GM12875 (cell line): ENCODE measurements around the gene SUCLG1.
"Not testable (repeated sequence)": the region's sequence is repeated elsewhere in the genome, so short reads cannot be mapped to it uniquely, and the experiment has no call there.

Experiments
- H3K4me3 ChIP-seq: one replicate; pipeline ENCODE4 v1.5.1; 2011; ENCODE audit warnings: low read depth, low read length, control low read depth
- TF ChIP-seq, protein P1 (sequence below): IDR thresholded peaks from 2 replicates; pipeline ENCODE4 v1.5.1; 2011; ENCODE audit warnings: low read depth, mild to moderate bottlenecking, control low read depth, inconsistent platforms, low read length, moderate library complexity, borderline replicate concordance; ENCODE audit not compliant: insufficient read depth

The SUCLG1 gene

DNA sequence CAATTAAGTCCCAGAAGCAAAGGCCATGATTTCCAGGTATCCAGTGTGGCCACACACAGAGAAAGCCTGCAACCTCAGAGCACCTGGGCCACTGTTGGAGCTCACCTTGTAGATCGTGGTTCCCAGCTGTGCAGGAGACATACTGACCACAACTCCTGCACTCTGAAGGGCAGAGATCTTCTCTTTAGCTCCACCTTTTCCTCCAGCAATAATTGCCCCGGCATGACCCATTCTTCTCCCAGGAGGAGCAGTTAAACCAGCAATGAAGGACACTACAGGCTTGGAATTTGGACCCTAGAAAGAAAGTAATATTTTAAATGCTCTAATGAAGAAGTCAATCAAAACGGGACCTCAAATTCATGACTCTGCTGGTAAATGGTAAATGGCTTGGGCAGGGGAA, 33.8 kb downstream of the SUCLG1 start:
- H3K4me3 ChIP-seq, result no peak overlapping the region
- TF ChIP-seq, protein P1, sequence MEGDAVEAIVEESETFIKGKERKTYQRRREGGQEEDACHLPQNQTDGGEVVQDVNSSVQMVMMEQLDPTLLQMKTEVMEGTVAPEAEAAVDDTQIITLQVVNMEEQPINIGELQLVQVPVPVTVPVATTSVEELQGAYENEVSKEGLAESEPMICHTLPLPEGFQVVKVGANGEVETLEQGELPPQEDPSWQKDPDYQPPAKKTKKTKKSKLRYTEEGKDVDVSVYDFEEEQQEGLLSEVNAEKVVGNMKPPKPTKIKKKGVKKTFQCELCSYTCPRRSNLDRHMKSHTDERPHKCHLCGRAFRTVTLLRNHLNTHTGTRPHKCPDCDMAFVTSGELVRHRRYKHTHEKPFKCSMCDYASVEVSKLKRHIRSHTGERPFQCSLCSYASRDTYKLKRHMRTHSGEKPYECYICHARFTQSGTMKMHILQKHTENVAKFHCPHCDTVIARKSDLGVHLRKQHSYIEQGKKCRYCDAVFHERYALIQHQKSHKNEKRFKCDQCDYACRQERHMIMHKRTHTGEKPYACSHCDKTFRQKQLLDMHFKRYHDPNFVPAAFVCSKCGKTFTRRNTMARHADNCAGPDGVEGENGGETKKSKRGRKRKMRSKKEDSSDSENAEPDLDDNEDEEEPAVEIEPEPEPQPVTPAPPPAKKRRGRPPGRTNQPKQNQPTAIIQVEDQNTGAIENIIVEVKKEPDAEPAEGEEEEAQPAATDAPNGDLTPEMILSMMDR, result no peak

DNA sequence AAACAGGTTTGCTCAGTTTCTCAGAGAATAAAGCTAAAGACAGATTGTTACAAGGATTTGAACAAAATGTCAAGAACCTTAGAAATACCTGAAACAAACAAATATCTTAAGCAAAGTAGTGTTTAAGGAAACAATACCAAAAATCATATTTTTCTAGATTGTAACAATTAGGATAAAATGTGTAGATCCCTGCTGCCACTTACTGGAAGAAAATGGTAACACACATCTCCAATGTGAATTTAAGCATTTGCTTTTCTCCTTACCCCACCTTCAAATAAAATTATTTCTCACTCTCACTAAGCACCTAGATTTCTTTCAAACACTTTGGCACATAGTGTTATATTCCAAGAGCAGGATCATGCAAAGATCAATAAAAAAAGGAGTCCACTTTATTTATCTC, 34.9 kb downstream of the SUCLG1 start:
- H3K4me3 ChIP-seq, result no peak overlapping the region
- TF ChIP-seq, protein P1, result no peak

DNA sequence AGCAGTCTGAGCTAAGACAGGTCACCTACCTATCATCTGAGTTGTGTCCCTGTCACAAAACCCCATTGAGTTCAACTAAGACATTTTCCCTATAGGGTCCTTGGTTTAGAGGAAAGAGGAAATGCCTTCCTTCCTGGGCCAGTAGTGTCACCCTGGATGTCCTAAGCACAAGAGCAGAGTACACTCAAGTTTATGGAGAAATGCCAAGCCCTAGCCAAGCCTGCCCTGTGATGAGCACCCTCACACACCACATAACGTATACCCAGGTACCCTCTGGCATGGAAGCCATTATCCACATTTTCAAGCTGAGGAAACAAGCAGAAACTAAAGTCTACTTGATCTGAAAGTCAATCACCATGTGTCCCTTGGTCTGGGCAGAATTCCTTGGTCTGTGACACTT, 37.3 kb downstream of the SUCLG1 start:
- no peak overlapping the region for H3K4me3 ChIP-seq
- TF ChIP-seq, protein P1, result no peak

DNA sequence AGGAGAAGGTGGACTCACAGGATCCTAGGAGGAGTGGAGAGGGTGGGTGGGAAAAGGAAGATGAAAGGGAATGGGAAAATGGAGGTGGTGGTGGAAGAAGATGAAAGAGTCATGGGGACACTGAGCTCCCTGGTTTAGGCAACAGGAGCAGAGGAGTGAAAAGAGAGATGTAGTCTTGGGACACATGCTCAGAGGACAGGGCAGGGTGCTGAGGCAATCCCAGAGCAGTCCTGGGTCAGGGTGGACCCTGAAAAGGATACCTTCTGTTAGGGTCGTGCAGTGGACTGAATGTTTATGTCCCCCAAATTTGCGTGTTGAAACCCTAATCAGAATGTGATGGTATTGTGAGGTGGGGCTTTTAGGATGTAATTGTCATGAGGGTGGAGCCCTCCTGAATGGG, 37.9 kb downstream of the SUCLG1 start:
- H3K4me3 ChIP-seq, result no peak overlapping the region
- TF ChIP-seq, protein P1, result no peak

DNA sequence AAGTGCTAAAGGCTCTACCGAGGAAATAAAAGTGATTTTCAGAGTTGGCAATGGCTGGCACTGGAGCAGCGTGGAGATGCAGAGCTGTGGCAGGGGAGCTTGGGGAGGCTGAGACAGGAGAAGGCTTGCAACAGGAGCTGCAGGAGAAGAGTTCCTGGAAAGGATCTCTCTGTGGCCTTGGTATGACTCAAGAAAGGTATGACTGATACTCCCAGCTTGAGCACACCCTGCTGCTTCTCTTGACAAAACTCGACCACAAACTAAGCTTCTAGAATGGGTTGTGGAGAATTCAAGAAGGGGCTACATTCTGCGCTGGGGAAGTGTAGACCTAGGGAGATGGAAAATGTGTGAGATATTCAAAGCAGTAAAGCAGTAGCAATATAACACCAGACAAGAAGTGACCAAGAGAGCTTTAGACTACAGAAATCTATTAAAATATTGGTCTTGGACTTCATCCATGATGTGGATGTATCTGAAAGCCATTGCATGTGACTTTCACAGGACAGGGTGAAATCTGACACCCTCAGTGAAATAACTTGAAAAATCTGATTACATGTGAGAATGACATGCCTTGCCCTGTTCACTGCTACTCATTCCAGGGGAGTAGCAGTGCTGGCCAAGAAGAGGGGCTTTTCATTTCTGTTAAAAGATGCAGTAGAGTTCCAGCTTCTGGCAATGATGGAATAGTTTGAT, 41.5 kb downstream of the SUCLG1 start:
- no peak overlapping the region for H3K4me3 ChIP-seq
- TF ChIP-seq, protein P1, result no peak

DNA sequence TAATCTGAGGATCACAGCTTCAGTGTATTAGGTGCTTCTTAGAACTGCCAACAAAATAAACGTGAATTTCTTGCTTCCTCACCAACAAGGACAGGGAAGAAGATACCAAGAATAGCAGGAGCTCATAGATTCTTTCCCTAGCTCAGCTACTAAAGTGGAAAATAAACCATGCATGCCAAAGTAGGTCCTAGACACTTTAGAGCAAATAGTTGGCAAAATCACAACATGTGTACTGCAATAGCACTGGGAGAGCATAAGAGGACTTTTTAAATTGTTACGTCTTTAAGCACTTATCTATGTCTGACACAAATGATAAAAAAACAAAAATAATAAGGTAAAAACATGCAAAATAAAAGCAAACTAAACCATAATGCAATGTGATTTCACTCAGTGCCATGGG, 49.5 kb downstream of the SUCLG1 start:
- no peak overlapping the region for H3K4me3 ChIP-seq
- TF ChIP-seq, protein P1, result no peak

DNA sequence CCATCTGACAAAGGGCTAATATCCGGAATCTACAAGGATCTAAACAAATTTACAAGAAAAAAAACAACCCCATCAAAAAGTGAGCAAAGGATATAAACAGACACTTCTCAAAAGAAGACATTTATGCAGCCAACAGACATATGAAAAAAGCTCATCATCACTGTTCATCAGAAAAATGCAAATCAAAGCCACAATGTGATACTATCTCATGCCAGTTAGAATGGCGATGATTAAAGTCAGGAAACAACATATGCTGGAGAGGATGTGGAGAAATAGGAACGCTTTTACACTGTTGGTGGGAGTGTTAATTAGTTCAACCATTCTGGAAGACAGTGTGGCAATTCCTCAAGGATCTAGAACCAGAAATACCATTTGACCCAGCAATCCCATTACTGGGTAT, 57.0 kb downstream of the SUCLG1 start:
- not testable (repeated sequence) for H3K4me3 ChIP-seq

DNA sequence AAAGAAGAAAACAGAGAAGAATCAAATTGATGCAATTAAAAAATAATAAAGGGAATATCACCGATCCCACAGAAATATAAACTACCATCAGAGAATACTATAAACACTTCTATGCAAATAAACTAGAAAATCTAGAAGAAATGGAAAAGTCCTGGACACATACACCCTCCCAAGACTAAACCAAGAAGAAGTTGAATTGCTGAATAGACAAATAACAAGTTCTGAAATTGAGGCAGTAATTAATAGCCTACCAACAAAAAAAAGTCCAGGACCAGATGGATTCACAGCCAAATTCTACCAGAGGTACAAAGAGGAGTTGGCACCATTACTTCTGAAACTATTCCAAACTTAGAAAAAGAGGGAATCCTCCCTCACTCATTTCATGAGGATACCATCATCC, 59.2 kb downstream of the SUCLG1 start:
- not testable (repeated sequence) for H3K4me3 ChIP-seq
